H1 (cell line): ENCODE measurements around the gene LUM. TPM values are rescaled to one million over a fixed set of nuclear protein-coding genes. Genes with fewer than 3 reads are reported as not detected.

ENCODE experiments used
- CBX5 ChIP-seq: fragments of 300-800, 300-1000 bp; sonication (generic); IDR thresholded peaks from 2 replicates; pipeline ENCODE4 v1.7.1; 2016; ENCODE audit warnings: antibody characterized with exemption, low read length, low read depth
- KDM4A ChIP-seq: IDR thresholded peaks from one replicate; pipeline ENCODE4 v1.7.1; 2012; ENCODE audit warnings: low read depth, mild to moderate bottlenecking, moderate library complexity, low read length, inconsistent platforms; ENCODE audit not compliant: severe bottlenecking
- polyA plus RNA-seq, 7 experiments: library from polyadenylated mRNA; depleted of rRNA in 3 of 7; stranded (reverse) in 5 of 7; unstranded in 2 of 7; fragments of >200 nt in 5 of 7; fragments of 200-250 nt in 2 of 7; gene quantifications; 1 replicate in 5 of 7; 2 replicates in 1 of 7; 4 replicates in 1 of 7; pipeline versions ENCODE4 v1.2.1 to v1.2.3, GENCODE V29; 2011 to 2013; ENCODE audit warnings: missing spikeins in 2 of 7, mixed read lengths in 2 of 7
- total RNA-seq: library from RNA; stranded (reverse); fragmentation: NEBNext Ultra II Directional; extraction: Animal tissue kit (Norgen Biotek cat#: 25700); gene quantifications from 2 replicates; pipeline ENCODE4 v1.2.1, GENCODE V29; 2021

Gene LUM
- total and polyA plus RNA-seq, 2 of the 8 experiments (the other 6 are each of a cell fraction or from before 2014, with no cell fraction given), result not detected

DNA sequence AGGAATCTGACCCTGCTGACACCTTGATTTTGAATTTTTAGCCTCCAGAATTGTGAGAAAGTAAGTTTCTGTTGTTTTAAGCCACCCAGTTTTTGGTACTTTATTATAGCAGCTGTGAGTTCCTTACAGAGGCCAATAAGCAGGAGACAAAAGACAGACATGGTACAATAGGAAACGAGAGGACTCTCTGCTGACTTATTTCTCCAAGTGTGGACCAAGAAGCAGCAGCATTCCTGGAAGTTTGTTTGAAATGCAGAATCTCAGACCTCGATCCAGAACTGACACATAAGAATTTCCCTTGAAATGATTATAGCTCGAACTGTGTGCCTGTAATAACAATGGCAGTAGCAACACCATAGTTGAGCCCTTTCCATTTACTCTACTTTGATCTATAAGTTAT lies 31.9 kb upstream of the LUM start (continued):
- TF ChIP-seq KDM4A (no peak), CBX5 (no peak)
- TF ChIP-seq, all 59 proteins: peak for 0
